Trophoblast cell (in vitro differentiated cells and primary cell): Measurements from ENCODE around the gene PLA2G4A.

Experiments
- DNase-seq, 2 donors: peaks; one replicate each; pipeline ENCODE4 v3.0.0-alpha.2; 2016
- H2AFZ ChIP-seq: 2 replicates; pipeline ENCODE4 v1.6.1; 2013; ENCODE audit warnings: low read length, moderate library complexity, mild to moderate bottlenecking; ENCODE audit not compliant: insufficient read depth, poor library complexity
- H2AK5ac ChIP-seq: 2 replicates; pipeline ENCODE4 v1.6.1; 2013; ENCODE audit warnings: mild to moderate bottlenecking, low read length
- H2BK120ac ChIP-seq: 2 replicates; pipeline ENCODE4 v1.6.1; 2013; ENCODE audit warnings: low read length, mild to moderate bottlenecking, moderate library complexity; ENCODE audit not compliant: insufficient read depth, poor library complexity
- H2BK12ac ChIP-seq: 2 replicates; pipeline ENCODE4 v1.6.1; 2013; ENCODE audit warnings: mild to moderate bottlenecking, low read length, moderate library complexity
- H2BK5ac ChIP-seq: 2 replicates; pipeline ENCODE4 v1.6.1; 2013; ENCODE audit warnings: low read length, low read depth, moderate library complexity, mild to moderate bottlenecking; ENCODE audit not compliant: poor library complexity
- H3K14ac ChIP-seq: 2 replicates; pipeline ENCODE4 v1.6.1; 2013; ENCODE audit warnings: mild to moderate bottlenecking, low read length
- H3K18ac ChIP-seq: 2 replicates; pipeline ENCODE4 v1.6.1; 2013; ENCODE audit warnings: mild to moderate bottlenecking, low read length
- H3K23ac ChIP-seq: 2 replicates; pipeline ENCODE4 v1.6.1; 2013; ENCODE audit warnings: low read length
- H3K27ac ChIP-seq: 2 replicates; pipeline ENCODE4 v1.5.1; 2013; ENCODE audit warnings: low read depth, mild to moderate bottlenecking, inconsistent platforms, low read length, moderate library complexity
- H3K27me3 ChIP-seq: 2 replicates; pipeline ENCODE4 v1.6.1; 2013; ENCODE audit warnings: inconsistent platforms, mild to moderate bottlenecking, low read length, moderate library complexity; ENCODE audit not compliant: insufficient read depth
- H3K36me3 ChIP-seq, 2 experiments: 1 replicate in 1 of 2; 2 replicates in 1 of 2; pipeline ENCODE4 v1.6.1; 2013; ENCODE audit warnings: low read length in 2 of 2, mild to moderate bottlenecking in 2 of 2, moderate library complexity in 1 of 2; ENCODE audit not compliant: insufficient read depth in 2 of 2, control insufficient read depth in 1 of 2
- H3K4ac ChIP-seq: 2 replicates; pipeline ENCODE4 v1.6.1; 2013; ENCODE audit warnings: low read depth, mild to moderate bottlenecking, low read length, moderate library complexity
- H3K4me1 ChIP-seq, 2 experiments: 1 replicate in 1 of 2; 2 replicates in 1 of 2; pipeline ENCODE4 v1.6.1; 2013; ENCODE audit warnings: low read length in 2 of 2, mild to moderate bottlenecking in 2 of 2, moderate library complexity in 1 of 2; ENCODE audit not compliant: insufficient read depth in 2 of 2, control insufficient read depth in 1 of 2
- H3K4me2 ChIP-seq: 2 replicates; pipeline ENCODE4 v1.6.1; 2013; ENCODE audit warnings: inconsistent platforms, mild to moderate bottlenecking, low read length, moderate library complexity
- H3K4me3 ChIP-seq: 2 replicates; pipeline ENCODE4 v1.5.1; 2013; ENCODE audit warnings: mild to moderate bottlenecking, low read depth, low read length, inconsistent platforms
- H3K79me1 ChIP-seq: one replicate; pipeline ENCODE4 v1.6.1; 2013; ENCODE audit warnings: low read length
- H3K79me2 ChIP-seq: 2 replicates; pipeline ENCODE4 v1.6.1; 2013; ENCODE audit warnings: low read length, mild to moderate bottlenecking; ENCODE audit not compliant: control insufficient read depth, insufficient read depth, poor library complexity
- H3K9ac ChIP-seq: 2 replicates; pipeline ENCODE4 v1.6.1; 2013; ENCODE audit warnings: mild to moderate bottlenecking, low read length
- H3K9me3 ChIP-seq: 2 replicates; pipeline ENCODE4 v1.6.1; 2013; ENCODE audit warnings: low read depth, mild to moderate bottlenecking, control low read depth, inconsistent platforms, low read length; ENCODE audit not compliant: insufficient read depth
- H4K12ac ChIP-seq: 2 replicates; pipeline ENCODE4 v1.6.1; 2013; ENCODE audit warnings: low read depth, mild to moderate bottlenecking, low read length, moderate library complexity
- H4K8ac ChIP-seq: 2 replicates; pipeline ENCODE4 v1.6.1; 2013; ENCODE audit warnings: low read depth, mild to moderate bottlenecking, low read length, moderate library complexity
- H4K91ac ChIP-seq: one replicate; pipeline ENCODE4 v1.6.1; 2013; ENCODE audit warnings: low read depth, mild to moderate bottlenecking, low read length, moderate library complexity
- WGBS: extraction: QIAGEN DNeasy Blood & Tissue Kit; methylation state at CpG from one replicate; pipeline ENCODE4 v1.1.7; 2013; ENCODE audit warnings: missing lambda C conversion rate; ENCODE audit not compliant: insufficient read length, insufficient coverage; ENCODE audit errors: extremely low coverage; 5-methylcytosine and 5-hydroxymethylcytosine counted together

The PLA2G4A gene

GRCh38 chr1:186842547-186842946 is 13.8 kb downstream of the PLA2G4A start:
- Histone ChIP-seq H3K14ac (no peak overlapping the region), H3K4me1 (peaks cover 2 to 4% of the 10 kb centered on the region in 2 experiments), H3K9ac (no peak overlapping the region), H3K18ac (no peak overlapping the region), H4K91ac (no peak overlapping the region), H3K4me2 (no peak overlapping the region), H3K9me3 (no peaks in the 10 kb centered on the region), H3K79me2 (no peaks in the 10 kb centered on the region), H3K23ac (no peak overlapping the region), H3K4me3 (no peak overlapping the region), H4K12ac (no peak overlapping the region), H3K27me3 (no peaks in the 10 kb centered on the region), H2AFZ (no peak overlapping the region), H2BK120ac (no peak overlapping the region), H3K79me1 (no peaks in the 10 kb centered on the region), H2BK5ac (no peak overlapping the region), H2BK12ac (no peak overlapping the region), H3K4ac (no peak overlapping the region), H4K8ac (no peak overlapping the region), H2AK5ac (no peak overlapping the region), H3K36me3 (no peaks in the 10 kb centered on the region), H3K27ac (no peak overlapping the region)
- no CpG with 5 or more reads among the region's 4 CpGs for WGBS
- no peak for DNase-seq

- H3K18ac ChIP-seq, result no peak overlapping the region
Measured at GRCh38 chr1:186843226-186843625, 14.5 kb downstream of the PLA2G4A start.

GRCh38 chr1:186843931-186844330 is 15.2 kb downstream of the PLA2G4A start:
- Histone ChIP-seq H2AK5ac (no peak overlapping the region), H3K4me3 (no peak overlapping the region), H3K79me1 (no peaks in the 10 kb centered on the region), H3K23ac (no peak overlapping the region), H4K12ac (no peak overlapping the region), H3K4me2 (no peak overlapping the region), H3K79me2 (no peaks in the 10 kb centered on the region), H3K9ac (no peak overlapping the region), H2BK120ac (no peak overlapping the region), H2BK12ac (no peak overlapping the region), H4K91ac (no peak overlapping the region), H3K9me3 (no peaks in the 10 kb centered on the region), H3K27ac (no peak overlapping the region), H4K8ac (no peak overlapping the region), H3K18ac (no peak overlapping the region), H2BK5ac (no peak overlapping the region), H2AFZ (no peak overlapping the region), H3K4me1 (peaks cover 2 to 4% of the 10 kb centered on the region in 2 experiments), H3K36me3 (no peaks in the 10 kb centered on the region), H3K27me3 (no peaks in the 10 kb centered on the region), H3K14ac (no peak overlapping the region), H3K4ac (no peak overlapping the region)
- no CpG with 5 or more reads among the region's 2 CpGs for WGBS
- no peak for DNase-seq

More at GRCh38 chr1:186843226-186843625, 14.5 kb downstream of the PLA2G4A start:
- no CpG with 5 or more reads among the region's 2 CpGs for WGBS
- Histone ChIP-seq H3K27me3 (no peaks in the 10 kb centered on the region), H3K4me3 (no peak overlapping the region), H3K36me3 (no peaks in the 10 kb centered on the region), H3K27ac (no peak overlapping the region), H4K91ac (no peak overlapping the region), H3K14ac (no peak overlapping the region), H3K23ac (no peak overlapping the region), H2BK5ac (no peak overlapping the region), H3K4ac (no peak overlapping the region), H2AFZ (no peak overlapping the region), H4K12ac (no peak overlapping the region), H3K9me3 (no peaks in the 10 kb centered on the region), H2BK12ac (no peak overlapping the region), H4K8ac (no peak overlapping the region), H3K4me1 (peaks cover 2 to 4% of the 10 kb centered on the region in 2 experiments), H2AK5ac (no peak overlapping the region), H3K79me2 (no peaks in the 10 kb centered on the region), H3K4me2 (no peak overlapping the region), H2BK120ac (no peak overlapping the region), H3K79me1 (no peaks in the 10 kb centered on the region), H3K9ac (no peak overlapping the region)
- no peak for DNase-seq

DNA sequence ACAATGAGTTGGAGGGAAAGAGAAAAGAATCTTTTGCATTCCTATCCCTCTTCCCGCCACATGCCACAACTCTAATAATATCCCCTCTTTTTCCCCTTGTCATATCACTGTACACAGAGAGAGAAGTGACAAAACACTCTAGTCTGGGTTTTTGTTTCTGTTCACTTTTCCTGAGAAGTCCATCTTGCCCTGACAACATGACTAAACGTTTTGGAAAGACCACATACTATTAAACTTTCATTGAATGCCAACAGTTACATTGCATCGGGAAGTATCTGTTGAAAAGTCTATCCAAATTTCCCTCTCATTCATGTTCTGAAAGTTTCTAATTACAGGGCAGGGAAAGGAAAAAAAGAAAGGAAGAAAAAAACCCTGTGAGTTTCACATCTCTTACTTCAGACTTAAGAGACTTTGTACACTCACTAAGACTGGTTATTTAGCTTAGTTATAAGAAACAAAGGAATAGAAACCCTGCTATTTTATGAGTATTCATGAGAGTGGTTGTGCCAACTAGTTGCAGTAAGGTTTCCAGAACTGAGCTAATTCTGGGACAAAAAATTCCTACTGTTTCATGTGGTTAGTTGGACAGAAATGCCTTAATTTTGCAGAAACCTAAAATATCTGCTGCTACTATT is 16.9 kb downstream of the PLA2G4A start:
- Histone ChIP-seq H3K4ac (no peak overlapping the region), H2BK5ac (no peak overlapping the region), H3K79me2 (no peaks in the 10 kb centered on the region), H3K27ac (no peak overlapping the region), H3K4me1 (peaks cover 2 to 4% of the 10 kb centered on the region in 2 experiments), H2BK120ac (no peak overlapping the region), H2BK12ac (no peak overlapping the region), H3K36me3 (no peaks in the 10 kb centered on the region), H2AFZ (no peak overlapping the region), H4K8ac (no peak overlapping the region), H3K23ac (no peak overlapping the region), H3K9me3 (no peaks in the 10 kb centered on the region), H3K4me2 (no peak overlapping the region), H3K4me3 (no peak overlapping the region), H3K27me3 (no peaks in the 10 kb centered on the region), H4K12ac (no peak overlapping the region), H2AK5ac (no peak overlapping the region), H4K91ac (no peak overlapping the region), H3K18ac (no peak overlapping the region), H3K14ac (no peak overlapping the region), H3K79me1 (no peaks in the 10 kb centered on the region), H3K9ac (no peak overlapping the region)
- DNase-seq, result no peak
- no CpG with 5 or more reads among the region's 3 CpGs for WGBS
